RWPE1 (cell line): ENCODE measurements around the gene DCBLD2.

Experiments
- CTCF ChIA-PET: fragments of 350-600 bp; sonication (Branson Sonifier 250); formaldehyde crosslinking; extraction: SDS; loops from one replicate; lab custom pipeline; 2021; lab: Yijun Ruan, JAX
- POLR2A ChIA-PET: fragments of 400-600 bp; formaldehyde crosslinking; extraction: SDS; loops from one replicate; lab custom pipeline; 2020; ENCODE audit warnings: antibody characterized with exemption; ENCODE audit not compliant: low non-redundant PET; lab: Yijun Ruan, JAX
- DNase-seq: peaks from one replicate; pipeline ENCODE4 v3.0.0; 2012; ENCODE audit warnings: low spot score
- H3K27ac ChIP-seq: fragments of 450-650 bp; 2 replicates; pipeline ENCODE4 v1.5.1; 2017
- CTCF ChIP-seq: fragments of 450-650 bp; conservative IDR thresholded peaks from 2 replicates; pipeline ENCODE4 v1.5.1; 2017; ENCODE audit warnings: low read depth, mild to moderate bottlenecking

The DCBLD2 gene

GRCh38 chr3:98824256-98824655, 77.2 kb downstream of the DCBLD2 start:
- TF ChIP-seq CTCF = no peak
- DNase-seq = no peak
- no peak overlapping the region for H3K27ac ChIP-seq
- ChIA-PET CTCF (interaction anchor here (0.7 to 1.5 kb wide), 2 partner anchors 170 to 663 kb away, joined by 3 to 5 read pairs; no protein-coding TSS in a partner anchor), POLR2A (no interaction called here)

GRCh38 chr3:98823791-98824190, 77.7 kb downstream of the DCBLD2 start:
- ChIA-PET POLR2A (no interaction called here), CTCF (interaction anchor here (0.7 to 1.5 kb wide), 2 partner anchors 170 to 663 kb away, joined by 3 to 5 read pairs; no protein-coding TSS in a partner anchor)
- H3K27ac ChIP-seq = no peak overlapping the region
- DNase-seq = no peak
- no peak for TF ChIP-seq CTCF

- TF ChIP-seq CTCF = no peak
- ChIA-PET CTCF (interaction anchor here (0.5 to 0.6 kb wide), 2 partner anchors 216 to 224 kb away, joined by 3 to 4 read pairs; no protein-coding TSS in a partner anchor), POLR2A (no interaction called here)
- no peak for DNase-seq
- H3K27ac ChIP-seq = no peak overlapping the region
These were observed 80.4 kb downstream of the DCBLD2 start for GRCh38 chr3:98821063-98821462.

- ChIA-PET CTCF (interaction anchor here (0.5 to 2.1 kb wide), 12 partner anchors 9 to 1725 kb away, joined by 3 to 31 read pairs (median 3); no protein-coding TSS in a partner anchor), POLR2A (no interaction called here)
- peak; percentile 41 for DNase-seq
- no peak overlapping the region for H3K27ac ChIP-seq
- peak; percentile 72 for TF ChIP-seq CTCF
These were observed 83.9 kb downstream of the DCBLD2 start for GRCh38 chr3:98817547-98818041.

GRCh38 chr3:98814817-98815420, 86.6 kb downstream of the DCBLD2 start:
- H3K27ac ChIP-seq = no peak overlapping the region
- ChIA-PET CTCF (interaction anchor here (2.8 kb wide), 2 partner anchors 213 to 218 kb away, joined by 12 to 21 read pairs; no protein-coding TSS in a partner anchor), POLR2A (no interaction called here)
- TF ChIP-seq CTCF = no peak
- DNase-seq = no peak

GRCh38 chr3:98812851-98813374, 88.6 kb downstream of the DCBLD2 start:
- ChIA-PET POLR2A (no interaction called here), CTCF (interaction anchor here (0.7 to 2.8 kb wide), 4 partner anchors 181 to 357 kb away, joined by 3 to 21 read pairs (median 8); no protein-coding TSS in a partner anchor)
- H3K27ac ChIP-seq = peak overlapping the region; percentile 36
- TF ChIP-seq CTCF = peak; percentile 67
- DNase-seq = peak; percentile 37
